GM19023 (cell line): ENCODE results near the gene TCL1B.
"Not testable (repeated sequence)": the region's sequence is repeated elsewhere in the genome, so short reads cannot be mapped to it uniquely, and the experiment has no call there.

ENCODE experiments used
- ATAC-seq: cut with Tn5 transposase; IDR thresholded peaks from one replicate; pipeline ENCODE4 v1.9.1; 2021; ENCODE audit warnings: mild to moderate bottlenecking, moderate library complexity; ENCODE audit not compliant: unreplicated experiment

Gene TCL1B, protein sequence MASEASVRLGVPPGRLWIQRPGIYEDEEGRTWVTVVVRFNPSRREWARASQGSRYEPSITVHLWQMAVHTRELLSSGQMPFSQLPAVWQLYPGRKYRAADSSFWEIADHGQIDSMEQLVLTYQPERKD

DNA sequence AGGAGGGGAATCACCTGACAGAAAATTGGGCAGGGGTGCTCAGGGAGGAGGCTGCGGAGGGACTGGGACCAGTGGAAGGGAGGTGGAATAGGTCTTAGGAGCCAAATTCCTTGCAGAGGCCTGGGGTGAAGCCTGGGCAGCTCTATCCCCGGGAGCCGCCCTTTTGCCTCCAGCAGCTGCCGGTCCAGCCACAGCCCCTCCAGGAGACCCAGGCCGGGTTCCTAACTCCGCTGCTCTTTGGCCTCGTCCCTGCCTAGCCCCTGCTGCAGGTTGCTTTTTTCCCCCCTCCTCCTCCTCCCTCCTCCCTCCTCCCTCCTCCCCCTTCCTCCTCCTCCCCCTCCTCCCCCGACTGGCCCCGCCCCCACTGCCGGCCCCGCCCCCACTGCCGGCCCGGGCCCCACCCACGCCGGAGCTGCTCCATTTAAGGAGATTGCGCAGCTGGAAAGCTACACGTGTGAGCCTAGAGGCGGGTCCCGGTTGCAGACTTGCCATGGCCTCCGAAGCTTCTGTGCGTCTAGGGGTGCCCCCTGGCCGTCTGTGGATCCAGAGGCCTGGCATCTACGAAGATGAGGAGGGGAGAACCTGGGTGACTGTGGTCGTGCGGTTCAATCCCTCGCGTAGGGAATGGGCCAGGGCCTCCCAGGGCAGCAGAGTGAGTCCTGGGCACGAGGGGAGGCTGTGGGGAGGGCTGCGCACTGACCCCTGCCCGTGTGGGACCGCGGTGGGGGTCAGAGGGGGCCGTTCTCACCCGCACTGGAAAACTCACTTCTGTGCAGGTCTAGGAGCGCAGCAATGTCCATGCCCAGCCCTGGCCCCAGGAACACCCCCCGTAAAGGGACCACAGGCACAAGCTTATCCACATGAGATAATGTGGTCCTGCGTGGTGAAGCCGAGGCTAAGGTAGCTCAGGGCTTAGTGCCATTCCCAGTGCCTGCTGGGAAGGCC, at the start of gene TCL1B:
TSS of gene TCL1B (plus strand) at position 449 of the 945 bp plus-strand sequence. CDS start at position 491, 42 bp downstream.
- ATAC-seq = no peak

DNA sequence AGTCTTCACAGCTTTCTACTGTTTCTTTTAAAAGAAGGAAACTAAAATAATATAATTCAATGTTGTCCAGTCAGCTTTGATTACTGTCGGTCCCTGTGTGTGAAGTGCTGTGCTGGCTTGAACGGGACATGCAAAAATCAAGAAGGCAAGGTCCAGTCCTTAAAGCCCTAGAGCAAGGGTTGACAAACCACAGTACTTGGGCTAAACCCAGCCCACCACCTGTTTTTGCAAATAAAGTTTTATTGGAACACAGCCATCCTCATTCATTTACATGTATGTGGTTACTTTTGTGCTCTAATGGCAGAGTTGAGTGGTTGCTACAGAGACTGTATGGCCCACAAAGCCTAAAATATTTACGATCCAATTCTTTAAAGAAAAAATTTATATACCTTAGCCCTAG, 41.2 kb upstream of the TCL1B start:
- no peak for ATAC-seq

DNA sequence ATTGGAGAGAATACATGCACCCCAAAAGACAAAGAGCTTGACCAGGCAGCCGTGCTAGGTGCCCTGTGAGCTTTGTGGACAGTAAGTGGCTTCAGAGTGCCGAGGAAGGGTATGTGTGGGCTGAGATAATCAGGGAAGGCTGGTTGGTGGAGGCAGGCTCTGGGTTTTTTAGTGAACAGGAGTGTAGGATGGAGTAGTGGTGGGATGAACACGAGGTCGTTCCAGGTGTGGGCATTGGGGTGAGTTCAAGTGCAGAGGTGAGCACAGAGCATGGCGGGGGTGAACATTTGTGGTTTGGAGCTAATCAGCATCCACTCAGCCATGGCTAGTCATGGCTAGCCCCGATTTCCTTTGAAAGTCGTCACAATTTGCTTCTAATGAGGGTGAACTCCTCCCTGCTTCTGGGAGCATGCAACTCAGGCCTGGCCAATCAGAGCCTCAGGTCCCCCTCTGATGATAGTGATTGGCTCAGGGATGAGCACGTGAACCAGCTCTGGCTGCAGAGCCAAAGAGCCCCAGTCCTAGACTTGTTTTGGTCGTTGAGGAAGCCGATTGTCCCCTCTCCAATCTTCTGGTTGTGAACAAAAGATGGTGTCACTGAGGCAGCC, 40.7 kb upstream of the TCL1B start:
- no peak for ATAC-seq

DNA sequence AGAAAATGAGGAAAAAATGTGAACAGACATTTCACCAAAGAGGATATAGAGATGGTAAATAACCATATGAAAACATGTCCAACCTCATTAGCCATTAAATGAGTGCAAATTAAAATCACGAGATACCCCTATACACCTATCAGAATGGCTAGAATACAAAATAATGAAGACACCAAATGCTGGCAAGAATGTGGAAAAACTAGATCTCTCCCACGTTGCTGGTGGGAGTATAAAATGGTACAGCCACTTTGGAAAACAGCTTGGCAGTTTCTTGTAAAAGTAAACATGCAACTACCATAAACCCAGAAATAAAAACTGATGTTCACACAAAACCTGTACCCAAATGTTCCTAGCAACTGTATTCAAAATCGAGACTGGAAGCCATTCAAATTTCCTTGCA, 38.3 kb upstream of the TCL1B start:
- ATAC-seq = no peak

DNA sequence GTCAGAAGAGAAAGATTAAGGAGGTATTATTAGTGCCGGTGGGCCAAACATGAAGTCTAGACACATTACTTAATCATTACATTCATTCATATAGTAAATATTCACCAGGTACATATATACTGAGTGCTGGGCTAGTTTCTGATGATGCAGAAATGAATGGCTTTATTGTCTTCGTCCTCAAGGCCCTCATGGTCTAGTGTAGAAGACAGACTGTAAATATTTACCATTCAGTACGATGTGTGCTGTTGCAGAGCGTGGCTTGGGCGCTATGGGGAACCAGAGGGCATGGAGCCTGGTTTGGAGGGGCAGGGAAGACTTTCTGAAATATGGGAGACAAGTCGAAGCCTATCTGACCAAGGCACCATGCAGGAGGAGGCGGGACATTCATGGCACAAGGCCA, 37.0 kb upstream of the TCL1B start:
- ATAC-seq = no peak

DNA sequence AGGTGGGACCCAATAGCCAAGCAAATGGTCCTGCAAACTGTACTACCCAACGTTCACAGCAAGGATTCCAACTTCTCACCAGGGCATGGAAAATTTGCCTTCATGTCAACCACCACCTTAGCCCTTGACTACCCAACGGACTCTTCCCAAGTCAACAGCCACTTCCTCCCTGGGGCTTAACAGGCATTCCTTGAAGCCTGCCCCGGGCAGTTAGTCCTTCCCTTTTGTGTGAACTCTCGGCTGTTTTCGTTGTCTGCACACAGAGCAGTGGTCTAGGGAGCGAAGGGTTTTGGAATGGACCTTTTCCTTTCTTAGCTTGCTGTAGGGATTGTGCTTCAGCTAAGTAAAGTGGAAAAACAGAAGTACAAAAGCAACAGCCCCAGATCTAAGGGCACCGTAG, 35.2 kb upstream of the TCL1B start:
- no peak for ATAC-seq

DNA sequence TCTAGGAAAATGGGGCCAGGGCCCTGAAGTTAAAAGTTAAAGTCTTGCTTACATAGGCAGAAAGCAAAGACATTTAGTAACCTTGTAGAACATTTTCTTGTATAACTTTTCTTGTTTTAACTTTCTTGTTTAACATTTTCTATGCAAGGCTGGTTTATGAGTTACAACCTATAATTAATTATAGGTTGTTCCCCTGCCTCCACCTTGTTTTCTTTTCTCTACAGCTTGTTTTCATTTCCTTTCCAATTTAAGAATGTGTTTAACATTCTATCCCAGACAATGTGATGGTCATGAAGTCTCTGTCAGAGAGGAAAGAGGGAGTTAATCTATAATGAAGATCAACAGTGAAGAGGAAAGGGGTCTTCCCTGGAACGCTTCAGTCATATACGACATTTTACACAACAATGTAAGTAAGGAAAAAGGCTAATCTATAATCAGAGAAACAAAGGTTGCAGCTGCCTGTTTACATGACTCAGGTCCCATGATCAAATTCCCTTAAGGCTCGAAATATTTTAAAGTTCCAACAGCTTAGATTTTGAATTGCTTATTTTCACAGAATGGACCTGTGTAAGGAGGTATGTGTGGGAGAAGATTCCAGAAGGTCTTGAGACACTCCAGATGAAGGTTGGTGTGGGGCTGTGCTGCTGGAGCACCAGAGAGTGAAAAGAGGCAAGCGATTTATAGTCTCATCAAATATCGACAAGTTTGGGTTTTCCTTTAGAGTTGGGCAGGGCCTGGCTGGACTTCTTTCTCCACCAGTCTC, 34.2 kb upstream of the TCL1B start:
- no peak for ATAC-seq

DNA sequence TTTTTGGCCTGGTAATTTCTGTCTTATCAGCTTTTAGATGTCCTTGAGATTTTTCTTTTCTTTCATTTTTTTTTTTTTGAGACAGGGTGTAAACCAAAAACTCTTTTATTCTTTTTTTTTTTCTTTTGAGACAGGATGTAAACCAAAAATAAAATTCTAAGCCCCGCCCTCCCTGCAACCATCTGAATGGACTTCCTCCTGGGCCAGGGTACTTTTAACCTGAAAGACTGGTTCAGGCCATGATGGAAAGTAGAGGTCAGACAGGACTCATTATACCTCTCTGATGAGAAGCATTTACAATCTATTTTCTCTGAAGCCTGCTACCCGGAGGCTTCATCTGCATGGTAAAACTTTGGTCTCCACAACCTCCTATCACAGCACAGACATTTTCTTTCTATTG, 33.5 kb upstream of the TCL1B start:
- ATAC-seq = no peak

DNA sequence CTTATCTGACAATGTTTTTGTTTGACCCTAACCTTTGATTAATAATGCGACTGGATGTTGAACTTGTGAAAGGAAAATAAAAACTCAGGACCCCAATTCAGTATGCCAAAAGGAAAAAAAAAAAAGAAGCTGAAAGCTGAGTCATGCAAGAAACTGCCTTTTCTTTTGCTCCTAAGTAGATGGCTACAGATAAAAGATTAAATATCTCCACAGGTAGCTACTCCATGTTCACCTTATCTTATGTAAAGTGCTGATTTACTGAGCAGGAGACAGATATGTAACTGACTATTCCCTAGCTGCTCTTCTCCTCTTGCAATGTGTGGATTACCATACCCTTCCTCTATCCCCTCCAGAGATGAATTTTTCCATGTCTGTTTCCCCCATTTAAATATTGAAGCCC, 30.8 kb upstream of the TCL1B start:
- no peak for ATAC-seq

DNA sequence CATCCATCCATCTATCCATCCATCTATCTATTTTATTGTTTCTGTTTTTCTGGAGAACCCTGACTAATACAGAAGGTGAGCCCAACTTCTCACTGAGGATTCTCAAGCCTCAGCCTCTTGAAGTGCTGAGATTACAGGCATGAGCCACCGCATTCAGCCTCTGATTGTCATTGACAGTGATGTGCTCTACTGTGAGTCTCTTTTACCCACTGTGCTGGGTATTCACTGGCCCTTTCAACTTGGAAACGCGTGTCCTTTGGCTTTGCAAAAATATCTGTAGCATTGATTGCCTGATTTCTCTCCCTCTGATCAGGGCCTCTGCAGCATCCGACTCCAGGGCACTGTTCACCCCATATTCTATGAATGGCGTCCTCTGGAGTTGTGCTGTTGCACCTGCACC, 29.6 kb upstream of the TCL1B start:
- ATAC-seq = no peak

DNA sequence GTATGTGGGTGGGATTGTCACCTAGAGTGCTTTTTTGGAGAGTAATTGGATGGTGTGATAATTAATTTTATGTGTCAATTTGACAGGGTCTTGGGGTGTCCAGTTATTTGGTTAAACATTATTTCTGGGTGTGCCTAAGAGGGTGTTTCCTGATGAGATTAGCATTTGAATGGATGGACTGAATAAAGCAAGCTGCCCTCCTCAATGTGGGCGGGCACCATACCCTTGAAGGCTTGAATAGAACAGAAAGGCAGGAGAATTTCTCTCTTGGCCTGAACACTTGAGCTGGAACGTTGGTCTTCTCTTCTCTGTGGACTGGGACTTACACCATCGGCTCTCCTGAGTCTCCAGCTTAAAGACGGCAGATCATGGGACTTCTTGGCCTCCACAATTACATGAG, 28.8 kb upstream of the TCL1B start:
- ATAC-seq = no peak

DNA sequence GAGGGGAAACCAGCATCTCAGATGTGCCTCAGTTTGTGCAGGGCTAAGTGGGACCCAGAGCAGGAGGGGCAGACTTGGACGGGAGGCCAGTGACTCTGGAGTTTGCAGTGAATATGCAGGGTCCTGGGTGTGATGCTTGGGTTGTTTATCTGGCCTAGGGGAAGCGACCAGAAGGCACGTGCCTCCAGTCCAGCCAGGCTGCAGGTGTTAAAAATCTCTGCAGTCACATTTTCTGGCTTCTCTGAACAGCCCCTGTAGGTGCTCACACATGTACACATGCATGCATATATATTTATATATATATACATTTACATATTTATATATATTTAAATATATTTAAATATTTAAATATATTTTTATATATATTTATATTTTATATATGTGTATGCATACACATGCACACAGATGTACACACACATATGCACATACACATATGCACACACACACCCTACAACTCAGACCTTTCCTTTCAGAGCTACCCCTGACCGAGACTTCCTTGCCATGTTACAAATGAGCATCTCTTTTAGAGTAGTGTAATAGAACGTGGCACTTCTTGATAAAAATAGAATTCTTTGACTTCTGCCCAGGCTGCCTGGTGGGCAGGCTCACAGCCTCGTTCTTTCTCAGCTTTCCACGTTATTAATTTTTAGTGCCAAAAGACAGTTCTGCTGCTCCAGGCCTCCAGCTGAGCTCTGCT, 26.8 kb upstream of the TCL1B start:
- no peak for ATAC-seq

DNA sequence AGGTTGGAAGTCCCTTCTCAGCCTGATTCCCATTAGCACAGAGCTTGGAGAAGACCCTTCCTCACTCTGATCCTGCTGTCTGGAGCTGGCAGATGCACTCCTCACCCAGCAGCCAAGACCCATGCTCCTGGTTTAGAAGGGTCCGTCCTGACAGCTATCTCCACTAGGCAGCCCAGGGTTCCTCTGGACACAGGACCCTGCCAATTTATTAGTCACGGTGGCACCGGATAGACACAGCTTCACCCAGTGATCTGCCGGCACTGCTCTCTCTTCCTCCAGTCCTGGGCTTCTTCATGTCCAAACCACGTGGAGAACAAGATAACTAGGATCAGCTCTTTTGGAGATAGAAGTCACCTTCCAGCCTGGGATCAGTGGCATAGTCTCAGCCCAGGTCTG, 26.2 kb upstream of the TCL1B start:
- ATAC-seq = no peak

DNA sequence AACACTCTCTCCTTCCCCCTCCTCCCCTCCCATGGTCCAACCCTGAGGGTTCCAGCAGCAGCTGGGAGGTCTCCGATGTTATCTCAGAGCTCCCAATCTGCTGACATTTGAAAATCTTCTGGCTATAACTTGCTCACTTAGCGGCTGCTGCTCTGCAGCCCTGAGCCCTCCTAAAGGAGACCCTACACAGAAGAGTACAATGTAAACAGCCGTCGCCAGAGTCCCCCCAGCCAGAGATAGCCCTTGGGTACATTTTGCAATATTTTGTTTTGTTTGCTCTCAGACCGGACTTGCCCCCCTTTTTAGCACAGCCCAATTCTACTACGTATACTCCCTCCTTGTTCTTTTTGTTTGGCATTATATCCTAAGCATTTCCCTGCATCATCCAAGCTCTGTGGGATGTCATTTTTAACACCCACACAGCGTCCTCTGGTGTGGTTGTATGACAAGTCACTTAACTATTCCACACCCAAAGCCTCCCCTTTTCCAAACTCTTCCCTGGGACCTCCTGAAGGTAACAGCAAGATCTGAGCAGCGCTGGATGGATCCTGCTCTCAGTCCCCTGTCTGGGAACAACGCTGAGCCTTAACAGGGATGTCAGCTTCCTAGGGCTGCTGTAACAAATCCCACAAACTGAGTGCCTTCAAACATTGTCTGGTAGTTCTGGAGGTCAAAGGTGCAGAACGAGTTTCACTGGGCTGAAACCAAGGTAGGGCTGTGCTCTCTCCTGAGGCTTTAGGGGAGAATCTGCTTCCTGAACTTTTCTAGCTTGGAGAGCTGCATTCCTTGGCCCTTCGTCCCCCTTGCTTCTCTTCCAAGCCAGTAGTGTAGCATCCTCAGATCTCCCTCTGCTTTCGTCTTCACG, 25.3 kb upstream of the TCL1B start:
- no peak for ATAC-seq

DNA sequence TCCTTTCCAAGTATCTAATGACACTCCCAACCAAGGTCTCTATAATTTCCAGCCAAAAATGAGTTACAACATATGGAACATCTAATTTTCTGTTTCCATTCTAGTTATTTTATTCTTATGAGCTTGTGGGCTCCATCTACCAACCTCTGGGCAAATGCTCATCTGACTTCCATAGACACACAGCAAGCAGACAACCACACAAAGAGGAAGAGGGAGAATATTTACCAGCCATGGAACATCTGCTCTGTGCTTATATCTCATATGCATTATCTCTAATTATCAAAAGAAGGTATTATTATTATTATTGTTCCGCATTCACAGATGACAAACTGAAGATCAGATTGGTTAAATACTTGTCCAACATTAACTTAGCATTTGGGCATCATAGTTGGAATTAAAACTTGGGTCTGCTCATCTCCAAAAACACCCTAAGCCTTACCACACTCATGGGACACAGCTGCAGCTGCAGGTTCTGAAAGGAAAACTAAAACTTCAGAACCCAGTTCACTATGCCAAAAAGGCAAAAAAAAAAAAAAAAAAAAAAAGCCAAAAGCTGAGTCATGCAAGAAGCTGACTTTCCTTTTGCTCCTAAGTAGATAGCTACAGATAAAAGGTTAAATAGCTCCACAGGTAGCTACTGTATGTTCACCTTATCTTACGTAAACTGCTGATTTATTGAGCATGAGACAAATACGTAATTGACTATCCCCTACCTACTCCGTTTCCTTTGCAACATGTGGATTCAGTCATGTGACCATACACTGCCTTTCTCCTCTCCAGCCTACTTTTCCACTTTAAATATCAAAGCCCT, 23.6 kb upstream of the TCL1B start:
- ATAC-seq = peak; percentile 33

DNA sequence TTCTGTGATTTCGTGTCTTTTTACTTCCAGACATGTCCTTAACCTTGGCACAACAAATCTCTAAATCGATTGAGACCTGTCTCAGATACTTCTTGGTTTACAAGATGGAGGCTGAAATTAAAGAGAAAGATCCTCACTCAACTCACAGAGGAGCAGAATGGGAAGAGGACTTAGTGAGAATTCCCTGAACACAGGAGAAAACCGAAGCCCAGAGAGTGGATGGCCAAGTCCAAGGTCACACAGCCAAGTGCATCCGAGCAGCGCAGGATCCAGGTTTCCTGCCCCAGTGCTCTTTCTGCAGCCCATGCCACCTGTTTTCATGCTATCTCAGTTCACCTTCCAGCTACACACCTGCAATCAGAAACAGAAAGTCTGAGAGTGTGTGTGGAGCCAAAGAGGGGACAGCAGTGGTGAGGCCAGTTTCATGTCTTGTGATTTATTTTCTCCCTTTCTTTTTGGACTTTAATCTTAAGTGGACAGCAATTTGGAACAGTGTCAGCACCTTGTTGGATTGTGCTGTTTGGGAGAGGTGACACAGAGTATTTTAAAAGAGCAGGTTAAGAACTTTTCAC, 22.9 kb upstream of the TCL1B start:
- ATAC-seq = peak; percentile 34

DNA sequence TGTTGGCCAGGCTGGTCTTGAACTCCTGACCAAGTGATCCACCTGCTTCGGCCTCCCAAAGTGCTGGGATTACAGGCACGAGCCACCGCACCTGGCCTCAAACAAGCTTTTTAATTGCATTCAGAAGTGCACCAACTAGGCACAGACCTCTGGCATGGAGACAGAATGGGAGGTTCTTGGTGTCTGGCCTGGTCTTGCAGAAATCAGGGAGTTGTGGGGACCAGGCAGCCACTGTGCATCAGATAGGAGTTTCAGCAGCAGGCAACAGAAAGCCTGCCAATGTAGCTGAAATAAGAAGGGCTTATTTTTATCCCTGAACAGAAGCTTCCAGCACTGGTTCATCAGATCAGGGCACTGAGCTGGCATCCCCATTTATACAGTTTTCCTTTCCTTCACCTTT, 22.2 kb upstream of the TCL1B start:
- ATAC-seq = no peak

DNA sequence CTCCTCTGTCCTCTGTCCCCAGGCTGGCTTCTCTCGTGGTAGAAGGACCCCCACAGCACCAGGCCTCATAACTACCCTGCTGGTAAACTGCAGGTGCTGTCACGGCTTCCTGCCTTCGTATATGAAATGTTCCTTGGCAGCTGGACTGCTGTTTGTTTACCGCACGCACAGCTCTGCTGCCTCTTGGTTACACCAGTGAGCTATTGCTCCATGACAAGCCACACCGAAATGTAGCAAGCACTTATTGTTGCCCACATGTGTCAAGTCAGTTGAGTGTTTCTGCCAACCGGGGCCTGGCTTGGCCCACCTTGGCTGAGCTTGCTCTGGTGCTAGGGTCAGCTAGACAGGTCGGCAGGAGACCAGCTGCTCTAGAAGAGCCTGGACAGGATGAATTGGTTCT, 21.7 kb upstream of the TCL1B start:
- peak; percentile 31 for ATAC-seq

DNA sequence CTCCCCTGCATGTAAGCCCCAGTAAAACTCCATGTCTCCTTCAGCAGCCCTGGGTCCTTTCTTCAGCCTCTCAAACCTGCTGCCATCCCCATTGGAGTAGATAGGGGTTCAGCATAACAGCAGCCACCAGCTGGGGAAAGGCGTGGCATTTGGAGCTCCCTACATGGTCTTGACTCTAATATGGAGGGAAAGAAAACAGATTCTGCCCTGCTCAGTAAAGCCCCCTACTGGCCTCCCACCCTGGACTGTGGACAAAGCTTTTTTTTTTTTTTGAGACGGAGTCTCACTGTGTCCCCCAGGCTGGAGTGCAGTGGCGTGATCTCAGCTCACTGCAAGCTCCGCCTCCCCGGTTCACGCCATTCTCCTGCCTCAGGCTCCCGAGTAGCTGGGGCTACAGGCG, 20.7 kb upstream of the TCL1B start:
- not testable (repeated sequence) for ATAC-seq
